Stomach (tissue), 4 donors: Measurements from ENCODE around the gene GJA10.

Experiments
- CTCF ChIP-seq, 7 experiments: fragments of 450-650 bp in 4 of 7; fragments of 200-600 bp in 3 of 7; sonication (generic) in 3 of 7; IDR thresholded peaks; one replicate each; pipeline ENCODE4 v1.5.1; 2016 to 2019; ENCODE audit warnings: antibody characterized with exemption in 7 of 7, control low read depth in 2 of 7, mild to moderate bottlenecking in 1 of 7
- EP300 ChIP-seq: sonication (generic); formaldehyde crosslinking; IDR thresholded peaks from one replicate; pipeline ENCODE4 v1.6.1; 2017; ENCODE audit warnings: antibody characterized with exemption

GRCh38 chr6:89916136-89916920, 22.1 kb downstream of the GJA10 start:
- no peak for TF ChIP-seq EP300
- TF ChIP-seq CTCF (IDR thresholded peaks at IDR 0.05): no peak
